Measurements from ENCODE around the gene FEZF2. TPM values are rescaled to one million over a fixed set of nuclear protein-coding genes. Genes with fewer than 3 reads are reported as not detected.

Gene FEZF2
- total RNA-seq = not detected
- long read RNA-seq = 0 reads

- TF ChIP-seq, protein P1, sequence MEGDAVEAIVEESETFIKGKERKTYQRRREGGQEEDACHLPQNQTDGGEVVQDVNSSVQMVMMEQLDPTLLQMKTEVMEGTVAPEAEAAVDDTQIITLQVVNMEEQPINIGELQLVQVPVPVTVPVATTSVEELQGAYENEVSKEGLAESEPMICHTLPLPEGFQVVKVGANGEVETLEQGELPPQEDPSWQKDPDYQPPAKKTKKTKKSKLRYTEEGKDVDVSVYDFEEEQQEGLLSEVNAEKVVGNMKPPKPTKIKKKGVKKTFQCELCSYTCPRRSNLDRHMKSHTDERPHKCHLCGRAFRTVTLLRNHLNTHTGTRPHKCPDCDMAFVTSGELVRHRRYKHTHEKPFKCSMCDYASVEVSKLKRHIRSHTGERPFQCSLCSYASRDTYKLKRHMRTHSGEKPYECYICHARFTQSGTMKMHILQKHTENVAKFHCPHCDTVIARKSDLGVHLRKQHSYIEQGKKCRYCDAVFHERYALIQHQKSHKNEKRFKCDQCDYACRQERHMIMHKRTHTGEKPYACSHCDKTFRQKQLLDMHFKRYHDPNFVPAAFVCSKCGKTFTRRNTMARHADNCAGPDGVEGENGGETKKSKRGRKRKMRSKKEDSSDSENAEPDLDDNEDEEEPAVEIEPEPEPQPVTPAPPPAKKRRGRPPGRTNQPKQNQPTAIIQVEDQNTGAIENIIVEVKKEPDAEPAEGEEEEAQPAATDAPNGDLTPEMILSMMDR (IDR thresholded peaks at IDR 0.05; ENCODE audit: borderline replicate concordance) = no peak
- Histone ChIP-seq H3K4me1 (peaks cover 63% of the 10 kb centered on the region), H3K27ac (replicated peaks) (no peak within 1 kb of the TSS), H3K9me3 (replicated peaks) (no peaks in the 10 kb centered on the region), H3K27me3 (ENCODE audit: low read depth) (peaks cover 100% of the 10 kb centered on the region), H3K36me3 (no peaks in the 10 kb centered on the region), H3K4me3 (peak within 1 kb of the TSS; percentile 47)
- intact Hi-C loops (cut with micrococcal nuclease) = no loop called here
- no peak for DNase-seq
Observed at GRCh38 chr3:62373215-62373614, at the start of gene FEZF2. Gene FEZF2, minus strand, starts transcription at chr3:62373550. Its CDS starts 682 bp downstream, at chr3:62372868.

DNA sequence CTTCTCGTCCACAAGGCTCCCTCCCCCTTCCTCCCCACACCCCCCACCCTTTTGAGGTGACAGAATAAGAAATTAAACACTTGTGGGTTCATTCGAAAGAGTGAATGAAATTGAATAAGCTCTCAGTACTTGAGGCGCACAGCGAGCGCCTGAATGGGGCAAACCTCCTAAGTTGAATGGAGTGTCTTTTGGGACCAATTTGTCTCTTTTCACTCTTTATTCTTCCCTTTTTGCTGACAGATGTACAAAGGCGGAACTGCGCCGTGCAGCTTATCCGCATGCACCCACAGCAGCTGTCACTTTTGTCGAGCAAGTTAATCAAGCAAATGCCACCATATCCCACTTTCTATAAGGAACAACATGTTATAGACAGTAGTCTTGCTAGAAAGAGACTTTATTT, 47.9 kb upstream of the FEZF2 start:
- intact Hi-C loops (cut with micrococcal nuclease) = no loop called here
- Histone ChIP-seq H3K36me3 (no peaks in the 10 kb centered on the region), H3K4me1 (no peaks in the 10 kb centered on the region), H3K27ac (replicated peaks) (no peak overlapping the region), H3K9me3 (replicated peaks) (no peaks in the 10 kb centered on the region), H3K4me3 (no peak overlapping the region), H3K27me3 (ENCODE audit: low read depth) (peaks cover 24% of the 10 kb centered on the region)
- DNase-seq = no peak
- TF ChIP-seq, protein P1 (IDR thresholded peaks at IDR 0.05; ENCODE audit: borderline replicate concordance) = no peak

DNA sequence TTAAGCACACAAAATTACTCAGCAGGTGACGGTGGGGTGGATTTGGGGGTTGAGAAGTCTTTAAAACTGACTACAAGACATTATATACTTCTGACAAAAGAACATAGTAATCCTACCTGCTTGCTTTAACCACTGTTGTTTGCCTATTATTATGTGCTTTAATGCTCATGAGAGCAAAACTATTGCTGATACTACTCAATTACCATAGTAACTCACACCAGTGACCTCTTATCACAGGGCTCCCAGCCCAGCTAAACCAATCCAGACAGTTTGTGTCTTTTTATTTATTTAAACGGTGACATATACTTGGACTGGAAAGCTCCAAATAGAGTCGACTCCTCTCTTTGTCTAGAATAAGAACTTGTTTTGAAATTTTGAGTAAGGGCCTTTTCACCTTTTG, 42.8 kb upstream of the FEZF2 start:
- Histone ChIP-seq H3K4me1 (no peaks in the 10 kb centered on the region), H3K27me3 (ENCODE audit: low read depth) (peaks cover 7% of the 10 kb centered on the region), H3K9me3 (replicated peaks) (no peaks in the 10 kb centered on the region), H3K4me3 (no peak overlapping the region), H3K36me3 (no peaks in the 10 kb centered on the region), H3K27ac (replicated peaks) (no peak overlapping the region)
- DNase-seq = no peak
- intact Hi-C loops (cut with micrococcal nuclease) = no loop called here
- TF ChIP-seq, protein P1 (IDR thresholded peaks at IDR 0.05; ENCODE audit: borderline replicate concordance) = no peak

DNA sequence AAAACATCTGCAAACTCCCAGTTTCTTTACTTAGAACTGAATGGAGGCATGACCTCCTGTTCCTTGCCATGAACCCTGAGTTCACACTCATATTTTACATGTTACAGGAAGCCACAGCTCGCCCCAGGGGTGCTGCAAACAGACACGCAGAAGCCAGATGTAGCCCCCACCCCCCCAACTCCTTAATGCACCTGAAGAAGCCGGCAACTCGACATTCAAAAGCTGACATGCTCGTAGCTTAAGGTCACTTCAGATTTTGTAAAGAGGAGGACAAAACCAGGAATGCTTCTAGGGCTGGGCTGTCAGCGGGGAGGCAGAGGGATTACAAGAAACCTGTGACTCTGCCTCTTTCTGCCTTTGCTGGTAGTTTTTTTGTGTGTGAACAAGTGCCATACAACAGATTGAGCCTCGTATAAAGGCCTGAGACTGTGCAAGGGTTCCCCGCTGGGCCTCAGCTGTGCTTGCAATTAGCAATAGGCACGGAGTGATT, 42.0 kb upstream of the FEZF2 start:
- Histone ChIP-seq H3K9me3 (replicated peaks) (no peaks in the 10 kb centered on the region), H3K4me3 (no peak overlapping the region), H3K27me3 (ENCODE audit: low read depth) (peaks cover 7% of the 10 kb centered on the region), H3K36me3 (no peaks in the 10 kb centered on the region), H3K4me1 (no peaks in the 10 kb centered on the region), H3K27ac (replicated peaks) (no peak overlapping the region)
- DNase-seq = no peak
- intact Hi-C loops (cut with micrococcal nuclease) = no loop called here
- TF ChIP-seq, protein P1 (IDR thresholded peaks at IDR 0.05; ENCODE audit: borderline replicate concordance) = no peak

- H3K27ac ChIP-seq (replicated peaks) = no peak overlapping the region
- H3K27me3 ChIP-seq (ENCODE audit: low read depth) = peaks cover 7% of the 10 kb centered on the region
- no peaks in the 10 kb centered on the region for H3K9me3 ChIP-seq (replicated peaks)
- H3K4me3 ChIP-seq = no peak overlapping the region
- intact Hi-C loops (cut with micrococcal nuclease) = no loop called here
- H3K36me3 ChIP-seq = no peaks in the 10 kb centered on the region
- TF ChIP-seq, protein P1 (IDR thresholded peaks at IDR 0.05; ENCODE audit: borderline replicate concordance) = no peak
- H3K4me1 ChIP-seq = no peaks in the 10 kb centered on the region
- DNase-seq = no peak
Observed at GRCh38 chr3:62414786-62415185, 41.4 kb upstream of the FEZF2 start.
